Type B pancreatic cell (in vitro differentiated cells): Measurements from ENCODE around the gene SMAGP. TPM values are rescaled to one million over a fixed set of nuclear protein-coding genes. Genes with fewer than 3 reads are reported as not detected.
"Not testable (repeated sequence)": the region's sequence is repeated elsewhere in the genome, so short reads cannot be mapped to it uniquely, and the experiment has no call there.

ENCODE experiments used
- DNase-seq: peaks from one replicate; pipeline ENCODE4 v3.0.0; 2021; ENCODE audit warnings: mixed read lengths; ENCODE audit not compliant: unreplicated experiment; ENCODE audit errors: extremely low spot score
- H3K27ac Mint-ChIP-seq: 2 replicates; pipeline ENCODE4 v1.8.0; 2021; ENCODE audit warnings: mild to moderate bottlenecking, mixed read lengths
- H3K27me3 Mint-ChIP-seq: 2 replicates; pipeline ENCODE4 v1.8.0; 2021; ENCODE audit warnings: mixed read lengths
- H3K36me3 Mint-ChIP-seq: 2 replicates; pipeline ENCODE4 v1.8.0; 2021; ENCODE audit warnings: mixed read lengths
- H3K4me1 Mint-ChIP-seq: one replicate; pipeline ENCODE4 v1.8.0; 2021; ENCODE audit warnings: mixed read lengths; ENCODE audit not compliant: unreplicated experiment
- H3K4me3 Mint-ChIP-seq: 2 replicates; pipeline ENCODE4 v1.8.0; 2021; ENCODE audit warnings: mild to moderate bottlenecking, mixed read lengths
- H3K9me3 Mint-ChIP-seq: 2 replicates; pipeline ENCODE4 v1.8.0; 2021; ENCODE audit warnings: mixed read lengths
- long read RNA-seq: library from polyadenylated mRNA; unstranded; transcript quantifications from one replicate; pipeline ENCODE4 v2.0.0, GENCODE V29; 2020
- total RNA-seq: library from RNA; stranded (reverse); gene quantifications from 2 replicates; pipeline ENCODE4 v1.2.1, GENCODE V29; 2021; ENCODE audit warnings: low replicate concordance
- TF ChIP-seq, protein P1 (sequence below): fragments of 200-600 bp; sonication (generic); conservative IDR thresholded peaks from 2 replicates; pipeline ENCODE4 v1.5.0; 2021; ENCODE audit warnings: antibody characterized with exemption, mild to moderate bottlenecking

Gene SMAGP, protein sequence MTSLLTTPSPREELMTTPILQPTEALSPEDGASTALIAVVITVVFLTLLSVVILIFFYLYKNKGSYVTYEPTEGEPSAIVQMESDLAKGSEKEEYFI
- total RNA-seq = 35.5 and 80.7 TPM in 2 replicates
- long read RNA-seq, transcript SMAGP-203 (4 exons, 2,350 nt) = minor isoform, 20 of 139 reads
- long read RNA-seq, transcript SMAGP-202 (4 exons, 1,062 nt) = major isoform, 83 of 139 reads
- long read RNA-seq, transcript SMAGP-205 (3 exons, 1,518 nt) = minor isoform, 26 of 139 reads
- long read RNA-seq, partial matches to known transcripts = 3 of 139 reads
- long read RNA-seq, other reads (novel, unspliced or antisense) = 5 of 139 reads

DNA sequence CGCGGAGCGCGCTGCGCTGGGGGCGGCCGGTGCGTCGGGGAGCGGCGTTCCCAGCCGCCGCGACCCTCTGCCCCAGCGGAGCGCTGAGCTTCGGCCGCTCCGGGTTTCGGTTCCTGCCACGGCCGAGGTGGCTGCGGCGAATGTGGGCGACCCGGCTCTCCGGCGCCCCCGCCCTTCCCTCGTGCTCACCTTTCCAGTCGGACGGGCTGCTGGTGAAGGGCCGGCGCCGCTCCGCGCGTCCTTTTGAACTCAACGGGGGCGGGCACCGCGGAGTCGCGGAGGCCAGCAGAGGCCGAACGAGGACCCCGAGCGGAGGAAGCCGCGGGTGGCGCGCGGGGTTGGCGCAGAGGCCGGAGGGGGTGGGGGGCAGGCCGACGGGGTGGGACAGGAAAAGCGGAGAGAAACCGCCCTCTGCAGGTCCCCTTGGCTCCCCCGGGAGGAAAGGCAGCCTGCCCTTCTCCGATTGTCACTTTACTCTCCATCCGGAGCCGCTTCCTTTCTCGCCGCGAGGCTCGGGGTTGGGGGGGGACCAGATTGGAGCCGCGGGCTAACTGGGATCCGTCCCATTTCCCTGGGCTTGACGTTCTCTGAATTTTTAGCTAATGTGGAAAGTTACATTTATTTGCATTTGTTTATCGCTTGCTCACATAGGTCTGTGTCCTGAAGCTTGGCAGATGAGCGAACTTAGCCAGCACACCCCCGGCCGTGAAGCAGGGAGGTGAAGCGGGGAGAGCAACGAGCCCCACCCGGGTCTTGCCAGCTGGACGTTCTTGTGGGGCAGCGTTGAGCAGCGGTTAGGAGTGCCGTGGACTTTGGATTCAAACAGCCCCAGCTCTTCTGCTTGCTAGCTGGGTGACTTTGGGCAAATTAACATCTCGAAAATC is at the start of gene SMAGP:
Gene SMAGP, minus strand, starts transcription at position 349 of the 884 bp plus-strand sequence. CDS start 1,137 bp downstream, outside the sequence.
- H3K4me3 Mint-ChIP-seq = peak within 1 kb of the TSS; percentile 97
- peak; percentile 84 for DNase-seq
- peaks cover 19% of the 10 kb centered on the region for H3K27me3 Mint-ChIP-seq
- peak within 1 kb of the TSS; percentile 100 for H3K27ac Mint-ChIP-seq
- TF ChIP-seq, protein P1, sequence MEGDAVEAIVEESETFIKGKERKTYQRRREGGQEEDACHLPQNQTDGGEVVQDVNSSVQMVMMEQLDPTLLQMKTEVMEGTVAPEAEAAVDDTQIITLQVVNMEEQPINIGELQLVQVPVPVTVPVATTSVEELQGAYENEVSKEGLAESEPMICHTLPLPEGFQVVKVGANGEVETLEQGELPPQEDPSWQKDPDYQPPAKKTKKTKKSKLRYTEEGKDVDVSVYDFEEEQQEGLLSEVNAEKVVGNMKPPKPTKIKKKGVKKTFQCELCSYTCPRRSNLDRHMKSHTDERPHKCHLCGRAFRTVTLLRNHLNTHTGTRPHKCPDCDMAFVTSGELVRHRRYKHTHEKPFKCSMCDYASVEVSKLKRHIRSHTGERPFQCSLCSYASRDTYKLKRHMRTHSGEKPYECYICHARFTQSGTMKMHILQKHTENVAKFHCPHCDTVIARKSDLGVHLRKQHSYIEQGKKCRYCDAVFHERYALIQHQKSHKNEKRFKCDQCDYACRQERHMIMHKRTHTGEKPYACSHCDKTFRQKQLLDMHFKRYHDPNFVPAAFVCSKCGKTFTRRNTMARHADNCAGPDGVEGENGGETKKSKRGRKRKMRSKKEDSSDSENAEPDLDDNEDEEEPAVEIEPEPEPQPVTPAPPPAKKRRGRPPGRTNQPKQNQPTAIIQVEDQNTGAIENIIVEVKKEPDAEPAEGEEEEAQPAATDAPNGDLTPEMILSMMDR = no peak
- H3K36me3 Mint-ChIP-seq = peaks cover 4% of the 10 kb centered on the region
- H3K4me1 Mint-ChIP-seq = peaks cover 11% of the 10 kb centered on the region
- no peaks in the 10 kb centered on the region for H3K9me3 Mint-ChIP-seq

DNA sequence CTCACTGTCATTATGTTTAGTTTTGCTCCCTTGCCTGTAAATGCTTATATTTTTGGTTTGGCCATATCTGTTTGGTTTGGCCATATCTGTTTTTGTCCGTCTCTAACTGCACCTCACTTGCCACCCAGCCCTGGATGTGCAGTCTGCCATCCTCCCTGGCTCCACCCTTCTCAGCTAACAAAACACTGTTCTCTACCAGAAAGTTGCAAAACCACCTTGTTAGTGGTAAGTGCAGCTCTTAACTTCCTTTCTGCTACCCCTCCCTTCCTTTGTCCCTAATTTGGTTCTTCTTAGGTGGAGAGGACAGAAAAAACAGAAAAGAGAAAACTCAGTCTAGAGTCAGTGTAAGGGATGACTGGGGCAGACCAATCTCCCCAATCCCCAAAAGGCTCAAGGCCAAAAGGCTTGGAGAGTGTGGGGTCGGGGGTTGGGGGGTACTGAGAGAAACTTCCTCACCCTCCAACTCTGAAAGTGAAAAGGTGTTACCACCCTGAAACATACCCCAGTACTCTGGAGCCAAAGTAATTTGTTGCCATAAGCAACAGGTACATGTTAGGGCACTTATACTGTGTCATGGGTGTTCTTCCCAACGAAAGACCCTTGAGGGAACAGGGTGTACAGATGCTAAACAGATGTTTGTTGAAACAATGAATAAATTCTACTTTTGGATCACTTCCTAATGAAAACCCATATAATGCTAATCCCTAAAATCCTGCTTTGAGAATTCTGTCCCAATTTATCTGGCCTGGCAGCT is 48.8 kb upstream of the SMAGP start:
- Mint-ChIP-seq H3K9me3 (peaks cover 5% of the 10 kb centered on the region), H3K4me1 (peaks cover 39% of the 10 kb centered on the region), H3K27me3 (no peaks in the 10 kb centered on the region), H3K4me3 (peak overlapping the region; percentile 40), H3K36me3 (no peaks in the 10 kb centered on the region), H3K27ac (peak overlapping the region; percentile 93)
- TF ChIP-seq, protein P1 = no peak
- DNase-seq = no peak

DNA sequence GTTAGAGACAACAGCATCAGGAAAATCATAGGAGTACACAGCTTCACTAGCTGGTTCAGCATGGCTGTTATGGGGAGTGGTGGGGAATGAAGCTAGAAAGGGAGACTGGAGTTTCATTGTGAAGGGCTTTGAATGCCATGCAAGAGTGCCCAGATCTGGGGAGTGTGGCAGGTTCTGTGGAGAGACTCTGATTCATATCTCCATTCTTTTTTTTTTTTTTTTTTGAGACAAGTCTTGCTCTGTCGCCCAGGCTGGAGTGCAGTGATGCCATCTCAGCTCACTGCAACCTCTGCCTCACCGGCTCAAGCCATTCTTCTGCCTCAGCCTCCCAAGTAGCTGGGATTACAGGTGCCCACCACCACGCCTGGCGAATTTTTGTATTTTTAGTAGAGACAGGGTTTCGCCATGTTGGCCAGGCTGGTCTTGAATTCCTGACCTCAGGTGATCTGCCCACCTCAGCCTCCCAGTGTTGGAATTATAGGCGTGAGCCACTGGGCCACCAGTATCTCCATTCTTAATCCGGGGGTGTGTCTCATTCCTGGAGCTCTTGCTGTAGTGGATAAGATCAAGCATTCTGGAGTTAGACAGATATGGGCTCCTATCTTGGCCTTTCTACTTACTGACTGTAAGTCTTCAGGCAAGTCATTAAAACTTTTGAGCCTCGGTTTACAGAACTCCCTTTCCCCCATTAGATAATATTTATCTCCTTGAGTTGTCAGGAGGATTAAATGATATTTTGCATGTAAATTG is 48.0 kb upstream of the SMAGP start:
- Mint-ChIP-seq H3K4me3 (peak overlapping the region; percentile 40), H3K27ac (peak overlapping the region; percentile 93), H3K4me1 (peaks cover 39% of the 10 kb centered on the region)
- not testable (repeated sequence) for DNase-seq, H3K36me3 Mint-ChIP-seq, H3K27me3 Mint-ChIP-seq, H3K9me3 Mint-ChIP-seq

DNA sequence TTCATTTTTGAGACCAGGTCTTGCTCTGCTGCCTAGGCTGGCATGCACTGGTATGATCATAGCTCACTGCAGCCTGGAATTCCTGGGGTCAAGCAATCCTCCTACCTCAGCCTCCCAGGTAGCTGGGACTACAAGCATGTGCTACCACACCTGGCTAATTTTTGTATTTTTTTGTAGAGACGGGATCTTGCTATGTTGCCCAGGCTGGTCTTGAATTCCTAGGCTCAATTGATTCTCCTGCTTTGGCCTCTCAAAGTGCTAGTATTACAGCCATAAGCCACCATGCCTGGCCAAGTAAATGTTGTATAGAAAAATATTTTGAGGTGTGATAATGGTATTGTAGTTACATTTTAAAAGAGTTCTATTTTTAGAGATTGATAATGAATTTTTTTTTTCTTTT is 41.2 kb upstream of the SMAGP start:
- TF ChIP-seq, protein P1 = no peak
- H3K4me3 Mint-ChIP-seq = no peak overlapping the region
- peaks cover 5% of the 10 kb centered on the region for H3K4me1 Mint-ChIP-seq
- H3K36me3 Mint-ChIP-seq = no peaks in the 10 kb centered on the region
- no peak overlapping the region for H3K27ac Mint-ChIP-seq
- no peak for DNase-seq
- no peaks in the 10 kb centered on the region for H3K27me3 Mint-ChIP-seq
- H3K9me3 Mint-ChIP-seq = no peaks in the 10 kb centered on the region

DNA sequence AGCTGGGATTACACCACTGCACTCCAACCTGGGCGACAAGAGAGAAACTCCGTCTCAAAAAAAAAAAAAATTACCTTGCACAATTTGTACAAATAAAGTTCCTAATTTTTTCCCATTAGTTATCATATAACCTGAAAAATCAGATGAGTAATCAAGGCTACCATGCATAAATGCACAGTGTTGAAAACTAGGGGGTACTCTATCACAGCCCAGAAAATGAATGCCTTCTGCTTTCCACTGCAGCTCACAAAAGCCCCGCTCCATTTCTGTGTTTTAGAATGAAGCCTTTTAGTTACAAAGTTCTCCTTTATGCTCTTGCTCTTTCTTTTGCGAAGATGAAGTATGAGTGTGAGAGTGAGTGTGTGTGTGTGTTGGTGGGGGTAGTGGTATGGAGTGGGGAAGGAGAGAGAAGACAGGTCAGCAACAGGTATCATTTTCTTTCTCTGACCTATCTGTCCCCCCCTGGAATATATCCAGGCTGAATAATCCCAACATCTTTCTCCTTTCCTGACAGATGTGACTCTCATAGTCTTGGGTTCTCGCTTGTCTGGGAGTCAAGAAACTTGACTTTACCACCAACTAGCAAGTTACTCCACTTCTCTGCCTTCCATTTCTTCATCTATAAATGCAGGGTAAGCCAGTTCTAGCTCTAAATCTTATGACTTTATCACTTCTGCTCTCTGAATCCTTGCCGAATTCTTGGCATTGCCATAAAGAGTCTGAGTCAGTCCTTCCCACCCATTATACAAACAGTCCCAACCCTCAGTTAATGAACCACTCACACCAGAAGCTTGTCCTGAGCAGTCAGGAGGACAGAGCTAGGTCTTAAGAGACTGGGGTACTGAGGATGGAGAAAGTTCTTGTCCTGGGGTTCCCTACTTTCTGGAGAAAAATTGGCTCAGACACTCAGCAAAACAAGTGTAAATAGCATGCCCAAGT is 37.7 kb upstream of the SMAGP start:
- no peak for DNase-seq
- peaks cover 5% of the 10 kb centered on the region for H3K4me1 Mint-ChIP-seq
- H3K9me3 Mint-ChIP-seq = no peaks in the 10 kb centered on the region
- no peak overlapping the region for H3K4me3 Mint-ChIP-seq
- TF ChIP-seq, protein P1 = no peak
- no peaks in the 10 kb centered on the region for H3K27me3 Mint-ChIP-seq
- H3K36me3 Mint-ChIP-seq = no peaks in the 10 kb centered on the region
- H3K27ac Mint-ChIP-seq = peak overlapping the region; percentile 9
